ENCODE measurements around the gene SCN2A.
"Not testable (repeated sequence)": the region's sequence is repeated elsewhere in the genome, so short reads cannot be mapped to it uniquely, and the experiment has no call there.

SCN2A gene

DNA sequence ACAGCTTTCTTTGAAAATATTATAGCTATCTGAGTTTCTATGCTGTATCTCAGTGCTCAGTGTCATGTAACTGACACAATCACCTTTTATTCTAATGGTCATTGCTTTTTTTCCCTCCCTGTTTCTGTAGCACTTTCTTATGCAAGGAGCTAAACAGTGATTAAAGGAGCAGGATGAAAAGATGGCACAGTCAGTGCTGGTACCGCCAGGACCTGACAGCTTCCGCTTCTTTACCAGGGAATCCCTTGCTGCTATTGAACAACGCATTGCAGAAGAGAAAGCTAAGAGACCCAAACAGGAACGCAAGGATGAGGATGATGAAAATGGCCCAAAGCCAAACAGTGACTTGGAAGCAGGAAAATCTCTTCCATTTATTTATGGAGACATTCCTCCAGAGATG lies 56.4 kb downstream of the SCN2A start:
- FAIRE-seq, result no peak
- no peak for TF ChIP-seq TAF1 (IDR thresholded peaks at IDR 0.05; ENCODE audit: low read depth, low read length)
- no peak for TF ChIP-seq POLR2A (IDR thresholded peaks at IDR 0.05; ENCODE audit: low read depth, low read length)
- no peak for TF ChIP-seq POLR2AphosphoS5 (IDR thresholded peaks at IDR 0.05; ENCODE audit: low read depth, low read length)
- no peak for TF ChIP-seq SPI1 (IDR thresholded peaks at IDR 0.05; ENCODE audit: low read depth, low read length)
- TF ChIP-seq PAX5 (IDR thresholded peaks at IDR 0.05; ENCODE audit: insufficient read depth, low read length, severe bottlenecking), result no peak
- TF ChIP-seq POU2F2 (IDR thresholded peaks at IDR 0.05; ENCODE audit: low read depth, low read length), result no peak
- no peak for DNase-seq (ENCODE audit: insufficient read length, low spot score)

DNA sequence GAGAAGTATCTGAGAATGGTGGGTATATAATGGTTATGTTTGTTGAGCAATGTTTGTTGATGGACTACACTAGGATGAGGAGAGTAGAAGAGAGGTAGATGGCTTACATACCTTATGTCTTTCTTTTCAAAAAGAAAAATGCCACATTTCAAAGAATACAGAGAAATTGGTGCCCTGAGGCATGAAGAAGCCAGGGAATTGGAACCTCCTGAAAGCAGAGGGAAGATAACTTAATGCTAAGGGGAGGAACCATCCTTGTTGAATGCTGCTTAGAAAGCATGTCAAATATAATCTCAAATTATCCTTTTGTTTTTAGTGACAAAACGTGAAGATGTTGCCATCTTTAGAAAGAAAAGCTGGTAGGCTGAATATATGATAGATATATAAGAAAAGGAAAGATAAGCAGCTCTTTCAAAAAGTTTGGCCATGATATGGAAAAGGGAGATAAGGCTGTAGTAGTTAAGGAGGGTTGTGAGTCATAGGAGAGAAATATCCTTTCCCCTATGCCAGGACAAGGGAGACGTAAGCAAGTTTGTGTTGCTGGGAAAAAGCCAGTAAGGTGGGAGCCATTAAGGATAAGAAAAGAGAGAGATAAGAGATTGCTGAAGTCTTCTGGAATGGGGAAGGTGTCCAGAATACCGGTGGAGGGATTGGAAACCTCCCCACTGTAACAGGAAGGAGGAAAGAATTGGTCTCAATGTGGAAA lies 66.3 kb downstream of the SCN2A start:
- DNase-seq (ENCODE audit: insufficient read length, low spot score) (no peak), FAIRE-seq (no peak)
- TF ChIP-seq TAF1 (IDR thresholded peaks at IDR 0.05; ENCODE audit: low read depth, low read length), result no peak
- no peak for TF ChIP-seq PAX5 (IDR thresholded peaks at IDR 0.05; ENCODE audit: insufficient read depth, low read length, severe bottlenecking)

DNA sequence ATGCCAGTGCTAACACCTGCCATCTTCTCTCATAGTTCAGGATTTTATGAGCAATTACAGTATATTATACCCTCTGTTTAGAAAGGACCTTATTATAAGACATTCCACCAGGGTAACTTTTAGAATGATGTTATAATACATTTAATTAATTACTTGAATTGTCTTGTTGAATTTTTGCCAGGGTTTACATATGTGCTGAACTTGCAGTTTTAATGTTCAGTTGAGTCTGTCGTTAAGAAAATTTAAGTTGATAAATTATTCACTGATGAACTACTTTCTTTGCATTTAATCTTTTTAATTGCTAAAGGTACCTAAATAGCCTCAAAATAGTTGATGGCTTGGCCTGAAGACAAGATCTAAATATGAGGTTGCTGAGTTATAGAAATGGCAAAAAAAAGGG lies 68.1 kb downstream of the SCN2A start:
- no peak for FAIRE-seq
- no peak for DNase-seq (ENCODE audit: insufficient read length, low spot score)
- TF ChIP-seq POLR2A (IDR thresholded peaks at IDR 0.05; ENCODE audit: low read depth, low read length) (no peak), POU2F2 (IDR thresholded peaks at IDR 0.05; ENCODE audit: low read depth, low read length) (no peak), POLR2AphosphoS5 (IDR thresholded peaks at IDR 0.05; ENCODE audit: low read depth, low read length) (no peak), PAX5 (IDR thresholded peaks at IDR 0.05; ENCODE audit: insufficient read depth, low read length, severe bottlenecking) (no peak), TAF1 (IDR thresholded peaks at IDR 0.05; ENCODE audit: low read depth, low read length) (no peak), SPI1 (IDR thresholded peaks at IDR 0.05; ENCODE audit: low read depth, low read length) (no peak)

DNA sequence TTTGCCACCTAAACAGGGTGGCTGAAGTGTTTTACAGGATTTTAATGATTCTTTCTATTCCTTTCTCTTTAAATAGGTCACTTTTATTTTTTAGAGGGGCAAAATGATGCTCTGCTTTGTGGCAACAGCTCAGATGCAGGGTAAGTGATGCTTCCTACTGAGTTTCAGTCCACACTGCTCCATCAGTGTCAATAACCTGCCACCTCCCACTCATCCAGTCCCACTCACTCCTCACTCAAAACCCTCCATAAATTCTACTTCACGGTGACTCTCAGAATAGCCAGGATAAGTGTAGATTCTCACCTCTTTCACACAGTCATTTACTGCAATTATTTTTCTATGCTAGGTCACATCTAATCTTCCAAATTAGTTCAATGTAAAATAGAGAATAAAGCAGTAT lies 72.7 kb downstream of the SCN2A start:
- DNase-seq (ENCODE audit: insufficient read length, low spot score) (no peak), FAIRE-seq (no peak)
- TF ChIP-seq TAF1 (IDR thresholded peaks at IDR 0.05; ENCODE audit: low read depth, low read length), result no peak
- no peak for TF ChIP-seq SPI1 (IDR thresholded peaks at IDR 0.05; ENCODE audit: low read depth, low read length)
- no peak for TF ChIP-seq PAX5 (IDR thresholded peaks at IDR 0.05; ENCODE audit: insufficient read depth, low read length, severe bottlenecking)
- no peak for TF ChIP-seq POU2F2 (IDR thresholded peaks at IDR 0.05; ENCODE audit: low read depth, low read length)
- no peak for TF ChIP-seq POLR2A (IDR thresholded peaks at IDR 0.05; ENCODE audit: low read depth, low read length)
- no peak for TF ChIP-seq POLR2AphosphoS5 (IDR thresholded peaks at IDR 0.05; ENCODE audit: low read depth, low read length)

DNA sequence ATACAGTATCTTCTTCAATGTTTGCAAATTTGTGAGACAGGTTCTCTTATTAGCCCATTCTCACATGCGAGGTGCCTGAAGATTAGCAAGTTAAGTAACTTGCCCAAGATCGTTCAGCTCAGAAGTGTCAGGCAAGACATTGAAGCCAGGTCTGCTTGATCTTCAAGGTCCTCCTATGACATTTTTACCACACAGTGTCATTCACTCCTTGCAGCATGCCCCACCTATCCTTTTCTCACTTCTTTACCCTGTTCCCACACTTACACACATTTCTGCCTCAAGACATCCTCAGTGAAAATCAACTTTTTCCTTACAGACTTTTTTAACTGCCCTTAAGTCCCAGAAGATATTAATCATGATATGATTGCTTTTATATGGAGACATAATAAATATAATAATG lies 73.8 kb downstream of the SCN2A start:
- TF ChIP-seq POLR2AphosphoS5 (IDR thresholded peaks at IDR 0.05; ENCODE audit: low read depth, low read length) (no peak), TAF1 (IDR thresholded peaks at IDR 0.05; ENCODE audit: low read depth, low read length) (no peak), POLR2A (IDR thresholded peaks at IDR 0.05; ENCODE audit: low read depth, low read length) (no peak), SPI1 (IDR thresholded peaks at IDR 0.05; ENCODE audit: low read depth, low read length) (no peak), PAX5 (IDR thresholded peaks at IDR 0.05; ENCODE audit: insufficient read depth, low read length, severe bottlenecking) (no peak), POU2F2 (IDR thresholded peaks at IDR 0.05; ENCODE audit: low read depth, low read length) (no peak)
- FAIRE-seq, result no peak
- DNase-seq (ENCODE audit: insufficient read length, low spot score), result no peak

DNA sequence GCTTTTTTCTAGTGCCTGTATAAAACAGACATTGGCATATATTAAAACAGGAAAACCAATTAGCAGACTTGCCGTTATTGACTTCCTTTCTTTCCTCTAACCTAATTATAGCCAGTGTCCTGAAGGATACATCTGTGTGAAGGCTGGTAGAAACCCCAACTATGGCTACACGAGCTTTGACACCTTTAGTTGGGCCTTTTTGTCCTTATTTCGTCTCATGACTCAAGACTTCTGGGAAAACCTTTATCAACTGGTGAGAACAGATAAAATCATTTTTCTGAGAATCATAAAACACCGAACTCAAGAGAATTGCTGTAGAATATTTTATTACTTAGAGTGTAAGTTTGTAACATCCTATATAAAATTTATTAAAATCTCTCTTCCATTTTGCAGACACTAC lies 74.3 kb downstream of the SCN2A start:
- DNase-seq (ENCODE audit: insufficient read length, low spot score) (no peak), FAIRE-seq (no peak)
- TF ChIP-seq POU2F2 (IDR thresholded peaks at IDR 0.05; ENCODE audit: low read depth, low read length) (no peak), TAF1 (IDR thresholded peaks at IDR 0.05; ENCODE audit: low read depth, low read length) (no peak), PAX5 (IDR thresholded peaks at IDR 0.05; ENCODE audit: insufficient read depth, low read length, severe bottlenecking) (no peak), POLR2A (IDR thresholded peaks at IDR 0.05; ENCODE audit: low read depth, low read length) (no peak), POLR2AphosphoS5 (IDR thresholded peaks at IDR 0.05; ENCODE audit: low read depth, low read length) (no peak), SPI1 (IDR thresholded peaks at IDR 0.05; ENCODE audit: low read depth, low read length) (no peak)

DNA sequence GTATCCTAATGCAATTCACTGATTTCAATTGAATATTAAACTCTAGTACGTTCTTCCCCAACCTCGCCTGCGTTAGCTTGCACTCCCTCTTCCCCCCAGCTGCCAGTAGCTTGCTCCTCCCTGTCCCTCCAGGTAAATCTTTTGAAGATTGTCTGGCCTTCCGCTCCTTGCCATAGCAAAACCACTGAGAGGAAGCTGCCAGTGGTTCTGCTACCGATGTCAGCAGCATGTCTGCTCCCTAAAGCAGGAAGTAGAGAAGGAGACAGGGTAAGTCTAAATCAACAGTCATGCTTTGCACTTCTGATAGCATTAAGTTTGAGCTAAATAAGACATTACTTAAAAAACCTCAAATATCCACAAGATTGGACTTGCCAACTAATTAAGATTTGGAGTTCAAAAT lies 89.1 kb downstream of the SCN2A start:
- TF ChIP-seq POLR2A (IDR thresholded peaks at IDR 0.05; ENCODE audit: low read depth, low read length) (no peak), POLR2AphosphoS5 (IDR thresholded peaks at IDR 0.05; ENCODE audit: low read depth, low read length) (no peak), POU2F2 (IDR thresholded peaks at IDR 0.05; ENCODE audit: low read depth, low read length) (no peak), SPI1 (IDR thresholded peaks at IDR 0.05; ENCODE audit: low read depth, low read length) (no peak), TAF1 (IDR thresholded peaks at IDR 0.05; ENCODE audit: low read depth, low read length) (no peak), PAX5 (IDR thresholded peaks at IDR 0.05; ENCODE audit: insufficient read depth, low read length, severe bottlenecking) (no peak)
- DNase-seq (ENCODE audit: insufficient read length, low spot score), result no peak
- no peak for FAIRE-seq

DNA sequence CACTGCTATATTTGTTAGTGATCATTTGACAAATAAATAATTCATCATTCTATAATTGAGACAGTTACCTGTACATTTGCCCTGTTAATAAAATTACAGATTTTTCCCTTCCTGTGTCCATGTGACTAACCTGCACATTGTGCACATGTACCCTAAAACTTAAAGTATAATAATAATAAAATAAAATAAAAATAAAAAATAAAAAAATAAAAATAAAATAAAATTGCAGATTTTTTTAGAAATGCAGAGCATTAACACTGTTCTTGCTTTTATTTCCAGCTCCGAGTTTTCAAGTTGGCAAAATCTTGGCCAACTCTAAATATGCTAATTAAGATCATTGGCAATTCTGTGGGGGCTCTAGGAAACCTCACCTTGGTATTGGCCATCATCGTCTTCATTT lies 105.1 kb downstream of the SCN2A start:
- FAIRE-seq; DNase-seq (ENCODE audit: insufficient read length, low spot score): not testable (repeated sequence)

DNA sequence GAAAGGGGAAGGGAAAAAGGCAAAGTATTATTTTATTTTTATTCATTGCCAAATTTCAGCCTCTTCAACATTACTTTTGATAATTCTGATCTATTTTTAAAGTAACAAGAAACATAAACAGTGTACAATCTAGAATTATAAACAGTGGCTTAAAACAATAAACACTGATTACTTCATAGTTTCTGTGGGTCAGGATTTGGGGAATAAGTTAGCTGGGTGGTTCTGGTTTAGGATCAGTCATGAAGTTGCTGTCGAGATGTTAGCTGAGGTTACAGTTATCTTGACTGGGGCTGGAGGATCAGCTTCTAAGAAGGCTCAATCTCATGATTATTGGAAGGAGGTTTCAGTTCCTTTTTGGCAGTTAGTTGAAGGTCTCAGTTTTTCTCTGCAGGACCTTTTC lies 109.2 kb downstream of the SCN2A start:
- no peak for TF ChIP-seq POLR2A (IDR thresholded peaks at IDR 0.05; ENCODE audit: low read depth, low read length)
- TF ChIP-seq SPI1 (IDR thresholded peaks at IDR 0.05; ENCODE audit: low read depth, low read length), result peak; percentile 68
- DNase-seq (ENCODE audit: insufficient read length, low spot score), result no peak
- no peak for FAIRE-seq

DNA sequence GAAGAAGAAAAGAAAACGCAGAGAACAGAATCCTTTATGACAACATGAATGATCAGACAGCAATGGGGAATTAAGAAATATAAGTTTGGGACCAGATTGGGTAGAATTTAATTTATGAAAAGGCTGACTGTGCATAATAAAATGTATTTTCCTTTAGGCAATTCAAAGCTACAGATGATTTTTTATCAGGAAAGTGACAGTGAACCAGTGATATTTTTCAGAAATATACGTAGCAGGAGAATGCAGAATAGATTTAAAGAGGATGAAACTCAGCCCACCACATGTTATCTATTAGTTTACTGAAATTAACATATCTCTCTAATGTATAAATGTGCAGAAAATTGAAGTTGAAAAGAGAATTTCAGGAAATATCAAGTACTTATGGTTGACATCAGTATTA lies 110.0 kb downstream of the SCN2A start:
- DNase-seq (ENCODE audit: insufficient read length, low spot score) (no peak), FAIRE-seq (no peak)
- TF ChIP-seq TAF1 (IDR thresholded peaks at IDR 0.05; ENCODE audit: low read depth, low read length) (no peak), POU2F2 (IDR thresholded peaks at IDR 0.05; ENCODE audit: low read depth, low read length) (no peak), PAX5 (IDR thresholded peaks at IDR 0.05; ENCODE audit: insufficient read depth, low read length, severe bottlenecking) (no peak), POLR2AphosphoS5 (IDR thresholded peaks at IDR 0.05; ENCODE audit: low read depth, low read length) (no peak), POLR2A (IDR thresholded peaks at IDR 0.05; ENCODE audit: low read depth, low read length) (no peak), SPI1 (IDR thresholded peaks at IDR 0.05; ENCODE audit: low read depth, low read length) (no peak)

Data from GM12891 (cell line).